Esophagus muscularis mucosa (tissue), 4 donors: ENCODE results near the gene TRIM43B. TPM values are rescaled to one million over a fixed set of nuclear protein-coding genes. Genes with fewer than 3 reads are reported as not detected.
"Not testable (repeated sequence)": the region's sequence is repeated elsewhere in the genome, so short reads cannot be mapped to it uniquely, and the experiment has no call there.

Experiments used
- DNase-seq: peaks from one replicate; pipeline ENCODE4 v3.0.0-alpha.2; 2017; ENCODE audit errors: extremely low spot score
- H3K27ac ChIP-seq, 4 donors: fragments of 200-600 bp; sonication (generic); replicated peaks in 1 of 4; 1 replicate in 3 of 4; 2 replicates in 1 of 4; pipeline ENCODE4 v1.5.1; 2016 to 2019; ENCODE audit warnings: mild to moderate bottlenecking in 1 of 4
- H3K27me3 ChIP-seq, 4 donors: fragments of 200-600 bp; sonication (generic); one replicate each; pipeline versions ENCODE4 v1.5.1 to v1.6.0; 2016 to 2019
- H3K36me3 ChIP-seq, 4 donors: fragments of 200-600 bp; sonication (generic); one replicate each; pipeline ENCODE4 v1.5.1; 2016 to 2019
- H3K4me1 ChIP-seq, 4 donors: fragments of 200-600 bp; sonication (generic); one replicate each; pipeline ENCODE4 v1.5.1; 2016 to 2019
- H3K4me3 ChIP-seq, 4 donors: fragments of 200-600 bp; sonication (generic); 1 replicate in 2 of 4; 2 replicates in 2 of 4; pipeline ENCODE4 v1.5.1; 2016 to 2019; ENCODE audit warnings: mild to moderate bottlenecking in 4 of 4, moderate library complexity in 1 of 4
- H3K9me3 ChIP-seq, 4 donors: fragments of 200-600 bp; sonication (generic); 1 replicate in 3 of 4; 2 replicates in 1 of 4; pipeline ENCODE4 v1.5.1; 2016 to 2019
- EP300 ChIP-seq: sonication (generic); formaldehyde crosslinking; IDR thresholded peaks from one replicate; pipeline ENCODE4 v1.6.1; 2017; ENCODE audit warnings: antibody characterized with exemption
- POLR2A ChIP-seq: fragments of 450-650 bp; IDR thresholded peaks from one replicate; pipeline ENCODE4 v1.6.1; 2017; ENCODE audit warnings: antibody characterized with exemption, moderate library complexity, mild to moderate bottlenecking, low read depth
- POLR2AphosphoS5 ChIP-seq, 2 donors: sonication (generic); formaldehyde crosslinking; IDR thresholded peaks; one replicate each; pipeline ENCODE4 v1.6.1; 2017; ENCODE audit warnings: antibody characterized with exemption in 2 of 2
- WGBS: methylation state at CpG from one replicate; pipeline ENCODE4 v1.1.5; 2018; 5-methylcytosine and 5-hydroxymethylcytosine counted together
- intact Hi-C: fragments of 100-400 bp; cut with DNase I; formaldehyde crosslinking; loops from one replicate; pipeline ENCODE4 v1.15.1; 2023
- total RNA-seq, 4 donors: library from RNA; depleted of rRNA; stranded (reverse); fragments of >200 nt; gene quantifications; one replicate each; pipeline versions ENCODE4 v1.1.0 to v1.2.1, GENCODE V29; 2016
- TF ChIP-seq, protein P1 (sequence below), 3 experiments: fragments of 200-600 bp in 2 of 3; fragments of 450-650 bp in 1 of 3; sonication (generic) in 2 of 3; IDR thresholded peaks; one replicate each; pipeline ENCODE4 v1.5.1; 2017 to 2019; ENCODE audit warnings: antibody characterized with exemption in 3 of 3, mild to moderate bottlenecking in 2 of 3, moderate library complexity in 1 of 3

The TRIM43B gene
- total RNA-seq, 4 donors from 2014 or later = not detected

DNA sequence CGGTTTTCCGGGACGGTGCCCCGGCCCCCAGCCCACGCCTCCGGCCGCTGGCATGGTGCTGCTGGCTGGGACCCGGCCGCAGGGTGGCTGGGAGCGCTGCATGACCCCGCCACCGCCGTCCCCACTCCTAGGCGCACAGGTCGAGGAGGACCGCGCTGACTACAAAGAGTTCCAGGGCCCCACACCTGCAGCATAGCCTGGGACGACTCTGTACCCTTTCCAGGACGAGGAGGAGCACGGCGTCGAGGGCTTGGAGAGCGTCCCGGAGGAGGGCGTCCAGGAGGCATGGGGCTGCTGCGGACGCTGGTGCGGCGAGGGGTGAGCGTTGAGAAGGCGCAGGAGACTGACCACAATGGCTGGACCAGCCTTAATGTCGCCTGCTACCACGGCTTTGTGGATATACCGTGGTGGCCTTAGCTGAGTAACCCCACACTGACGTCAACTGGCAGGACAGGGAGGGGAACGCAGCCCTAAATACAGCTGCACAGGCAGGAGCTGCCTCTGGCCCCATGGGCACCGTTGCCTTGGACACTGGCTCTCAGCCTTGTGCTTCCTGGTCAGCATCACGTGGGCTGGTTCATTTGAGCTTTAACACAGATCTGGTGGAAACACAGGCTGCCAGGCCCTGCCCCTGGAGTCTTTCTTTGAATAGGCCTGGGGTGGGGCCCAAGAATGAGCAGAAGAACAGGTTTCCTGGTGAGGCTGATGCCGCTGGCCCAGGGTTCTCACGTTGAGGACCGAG is 40.9 kb upstream of the TRIM43B start:
- Histone ChIP-seq H3K4me3 (peak overlapping the region; percentile 65 to 88 (median 80)), H3K4me1 (peaks cover 8 to 27% (median 23%) of the 10 kb centered on the region in 4 donors), H3K27me3 (no peaks in the 10 kb centered on the region), H3K36me3 (peaks cover 0 to 16% (median 9%) of the 10 kb centered on the region in 4 donors), H3K9me3 (no peaks in the 10 kb centered on the region), H3K27ac (peak overlapping the region in 3 of 4 donors; percentile 77 to 85 (median 83))
- intact Hi-C loops = loop anchor here (5.0 kb wide), 1 partner anchor 202 kb away; no protein-coding TSS in a partner anchor
- TF ChIP-seq, protein P1, sequence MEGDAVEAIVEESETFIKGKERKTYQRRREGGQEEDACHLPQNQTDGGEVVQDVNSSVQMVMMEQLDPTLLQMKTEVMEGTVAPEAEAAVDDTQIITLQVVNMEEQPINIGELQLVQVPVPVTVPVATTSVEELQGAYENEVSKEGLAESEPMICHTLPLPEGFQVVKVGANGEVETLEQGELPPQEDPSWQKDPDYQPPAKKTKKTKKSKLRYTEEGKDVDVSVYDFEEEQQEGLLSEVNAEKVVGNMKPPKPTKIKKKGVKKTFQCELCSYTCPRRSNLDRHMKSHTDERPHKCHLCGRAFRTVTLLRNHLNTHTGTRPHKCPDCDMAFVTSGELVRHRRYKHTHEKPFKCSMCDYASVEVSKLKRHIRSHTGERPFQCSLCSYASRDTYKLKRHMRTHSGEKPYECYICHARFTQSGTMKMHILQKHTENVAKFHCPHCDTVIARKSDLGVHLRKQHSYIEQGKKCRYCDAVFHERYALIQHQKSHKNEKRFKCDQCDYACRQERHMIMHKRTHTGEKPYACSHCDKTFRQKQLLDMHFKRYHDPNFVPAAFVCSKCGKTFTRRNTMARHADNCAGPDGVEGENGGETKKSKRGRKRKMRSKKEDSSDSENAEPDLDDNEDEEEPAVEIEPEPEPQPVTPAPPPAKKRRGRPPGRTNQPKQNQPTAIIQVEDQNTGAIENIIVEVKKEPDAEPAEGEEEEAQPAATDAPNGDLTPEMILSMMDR (IDR thresholded peaks at IDR 0.05) = no peak
- TF ChIP-seq POLR2AphosphoS5 (IDR thresholded peaks at IDR 0.05) (no peak), POLR2A (no peak), EP300 (no peak)
- WGBS = 82% methylated on average over 33 of the region's 41 CpGs
- no peak for DNase-seq

DNA sequence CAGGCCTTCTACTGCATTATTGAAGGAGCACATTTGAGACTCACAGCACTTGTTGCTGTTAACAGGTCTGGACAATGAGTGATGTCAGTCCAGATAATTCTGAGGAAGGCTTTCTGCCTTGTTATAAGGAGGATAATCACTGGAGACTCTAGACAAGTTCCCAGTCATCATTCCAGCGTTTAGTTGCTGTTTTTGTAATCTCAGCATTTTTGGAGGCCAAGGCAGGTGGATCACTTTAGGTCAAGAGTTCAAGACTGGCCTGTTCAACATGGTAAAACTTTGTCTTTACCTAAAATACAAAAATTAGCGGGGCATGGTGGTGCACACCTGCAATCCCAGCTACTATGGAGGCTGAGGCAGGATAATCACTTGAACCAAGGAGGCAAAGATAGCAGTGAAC is 39.6 kb upstream of the TRIM43B start:
- intact Hi-C loops = no loop called here
- Histone ChIP-seq H3K9me3 (no peaks in the 10 kb centered on the region), H3K4me1 (peaks cover 8 to 27% (median 23%) of the 10 kb centered on the region in 4 donors), H3K27me3 (no peaks in the 10 kb centered on the region), H3K4me3 (no peak overlapping the region), H3K27ac (no peak overlapping the region), H3K36me3 (peaks cover 0 to 3% (median 0%) of the 10 kb centered on the region in 4 donors)
- TF ChIP-seq POLR2AphosphoS5 (IDR thresholded peaks at IDR 0.05) = no peak
- TF ChIP-seq, protein P1 (IDR thresholded peaks at IDR 0.05) = no peak
- TF ChIP-seq EP300 = no peak
- no peak for TF ChIP-seq POLR2A
- no peak for DNase-seq
- 94% methylated on average over 2 of the region's 2 CpGs for WGBS

DNA sequence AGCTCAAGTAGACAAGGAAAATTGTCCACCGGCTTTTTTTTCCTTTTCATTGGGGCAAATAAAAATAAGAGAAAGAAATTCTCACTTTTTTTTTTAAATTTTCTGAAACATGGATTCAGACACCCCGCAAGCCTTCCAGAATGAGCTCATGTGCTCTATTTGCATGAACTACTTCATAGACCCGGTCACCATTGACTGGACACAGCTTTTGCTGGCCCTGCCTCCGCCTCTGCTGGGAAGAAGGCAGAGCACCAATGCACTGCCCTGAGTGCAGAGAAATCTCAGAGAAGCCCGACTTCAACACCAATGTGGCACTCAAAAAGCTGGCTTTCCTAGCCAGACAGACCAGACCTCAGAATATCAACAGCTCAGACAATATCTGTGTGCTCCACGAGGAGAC is 30.2 kb upstream of the TRIM43B start:
- no peak overlapping the region for H3K27ac ChIP-seq

DNA sequence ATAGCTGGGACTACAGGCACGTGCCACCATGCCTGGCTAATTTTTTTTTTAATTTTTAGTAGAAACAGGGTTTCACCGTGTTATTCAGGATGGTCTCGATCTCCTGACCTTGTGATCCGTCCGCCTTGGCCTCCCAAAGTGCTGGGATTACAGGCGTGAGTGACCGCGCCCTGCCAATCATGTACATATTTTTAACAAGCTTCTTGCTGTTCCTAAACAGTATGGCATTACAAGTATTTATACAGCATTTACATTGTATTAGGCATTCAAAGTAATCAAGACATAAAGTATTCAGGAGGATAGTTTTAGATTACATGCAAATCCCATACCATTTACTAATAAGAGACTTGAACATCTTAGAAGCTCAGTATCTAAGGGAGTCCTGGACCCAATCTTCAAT is 29.7 kb upstream of the TRIM43B start:
- H3K4me1 ChIP-seq, H3K4me3 ChIP-seq, H3K9me3 ChIP-seq, H3K27me3 ChIP-seq, H3K27ac ChIP-seq, intact Hi-C loops, DNase-seq, H3K36me3 ChIP-seq: not testable (repeated sequence)
- 84% methylated on average over 8 of the region's 8 CpGs for WGBS

More for the DNA sequence above, 30.2 kb upstream of the TRIM43B start:
- H3K36me3 ChIP-seq = no peaks in the 10 kb centered on the region
- no peak for TF ChIP-seq POLR2AphosphoS5 (IDR thresholded peaks at IDR 0.05)
- H3K27me3 ChIP-seq = no peaks in the 10 kb centered on the region
- no peak for DNase-seq
- 64% methylated on average over 6 of the region's 6 CpGs for WGBS
- no peaks in the 10 kb centered on the region for H3K4me1 ChIP-seq
- no peaks in the 10 kb centered on the region for H3K9me3 ChIP-seq
- intact Hi-C loops = no loop called here
- no peak overlapping the region for H3K4me3 ChIP-seq

DNA sequence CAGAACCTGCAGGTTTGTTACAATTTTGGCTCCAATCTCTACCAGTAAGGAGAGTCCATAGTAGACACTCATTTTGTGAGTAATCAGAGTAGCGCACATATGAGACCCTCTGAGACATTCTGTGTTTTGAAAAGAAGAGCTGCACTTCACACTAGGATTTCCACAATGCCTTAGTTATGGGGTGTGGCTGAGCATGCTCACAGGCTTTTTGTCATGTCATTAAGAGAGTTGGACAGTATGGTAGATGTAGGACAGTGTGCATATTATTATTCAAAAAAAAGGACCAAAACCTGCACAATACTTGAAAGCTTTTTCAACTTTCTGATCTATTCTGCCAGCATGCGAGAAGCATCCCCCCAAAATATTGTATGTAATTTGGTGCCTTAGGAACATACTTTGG is 24.9 kb upstream of the TRIM43B start:
- no peaks in the 10 kb centered on the region for H3K27me3 ChIP-seq
- no peak overlapping the region for H3K27ac ChIP-seq
- intact Hi-C loops = no loop called here
- H3K4me3 ChIP-seq = no peak overlapping the region
- H3K36me3 ChIP-seq = no peaks in the 10 kb centered on the region
- DNase-seq = no peak
- H3K9me3 ChIP-seq = no peaks in the 10 kb centered on the region
- no peaks in the 10 kb centered on the region for H3K4me1 ChIP-seq
- TF ChIP-seq, protein P1 (IDR thresholded peaks at IDR 0.05) = no peak
- TF ChIP-seq POLR2A (no peak), POLR2AphosphoS5 (IDR thresholded peaks at IDR 0.05) (no peak)
- WGBS = 96% methylated on average over 2 of the region's 2 CpGs

DNA sequence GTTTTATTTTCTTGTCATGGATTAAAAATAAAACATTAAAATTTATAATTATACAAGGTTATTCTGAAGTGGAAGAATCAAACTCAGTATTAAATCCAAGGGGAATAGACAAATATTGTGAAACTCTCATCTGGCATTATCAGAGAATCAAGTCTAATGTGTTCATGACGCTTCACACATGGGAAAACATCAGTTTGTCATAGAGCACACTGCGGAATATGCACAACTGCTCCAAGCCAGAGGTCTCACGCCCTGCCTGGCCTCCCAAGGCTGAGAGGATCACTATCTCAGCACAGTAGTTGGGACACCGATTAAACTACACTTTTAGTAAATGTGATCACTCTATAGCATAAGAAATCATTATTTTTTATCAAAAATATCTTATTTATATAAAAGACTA is 20.7 kb upstream of the TRIM43B start:
- Histone ChIP-seq H3K27ac (no peak overlapping the region), H3K4me1 (no peaks in the 10 kb centered on the region), H3K27me3 (peaks cover 0 to 4% (median 0%) of the 10 kb centered on the region in 4 donors), H3K36me3 (no peaks in the 10 kb centered on the region), H3K4me3 (no peak overlapping the region), H3K9me3 (no peaks in the 10 kb centered on the region)
- TF ChIP-seq POLR2AphosphoS5 (IDR thresholded peaks at IDR 0.05) (no peak), POLR2A (no peak), EP300 (no peak)
- TF ChIP-seq, protein P1 (IDR thresholded peaks at IDR 0.05) = no peak
- intact Hi-C loops = no loop called here
- 77% methylated on average over 4 of the region's 4 CpGs for WGBS
- no peak for DNase-seq
